Natural killer cell (primary cell): Measurements from ENCODE around the gene UNC93B1. TPM values are rescaled to one million over a fixed set of nuclear protein-coding genes. Genes with fewer than 3 reads are reported as not detected.

Source experiments
- ATAC-seq, 3 donors: fragments of 150-1000 bp in 2 of 3; fragments of 200-7000 bp in 1 of 3; cut with Tn5 transposase; 1 replicate in 1 of 3; 2 replicates in 2 of 3; pipeline ENCODE4 v1.10.0; 2021; ENCODE audit warnings: mild to moderate bottlenecking in 2 of 3, moderate library complexity in 2 of 3
- DNase-seq, 2 donors: peaks; one replicate each; pipeline versions ENCODE4 v3.0.0 to v3.0.0-alpha.2; 2013 to 2021; ENCODE audit warnings: mixed read lengths in 1 of 2
- H3K27ac ChIP-seq: one replicate; pipeline ENCODE4 v1.5.1; 2013; ENCODE audit warnings: mild to moderate bottlenecking, low read length
- H3K27me3 ChIP-seq: one replicate; pipeline ENCODE4 v1.6.1; 2013; ENCODE audit warnings: low read length; ENCODE audit not compliant: control insufficient read depth, insufficient read depth
- H3K36me3 ChIP-seq: one replicate; pipeline ENCODE4 v1.6.1; 2013; ENCODE audit warnings: low read length; ENCODE audit not compliant: control insufficient read depth, insufficient read depth
- H3K4me1 ChIP-seq: one replicate; pipeline ENCODE4 v1.6.1; 2013; ENCODE audit warnings: low read length; ENCODE audit not compliant: control insufficient read depth, insufficient read depth
- H3K4me3 ChIP-seq: one replicate; pipeline ENCODE4 v1.5.1; 2013; ENCODE audit warnings: low read length
- H3K9me3 ChIP-seq: one replicate; pipeline ENCODE4 v1.6.1; 2013; ENCODE audit warnings: low read length; ENCODE audit not compliant: control insufficient read depth, insufficient read depth
- H3K27ac Mint-ChIP-seq, 2 donors: one replicate each; pipeline ENCODE4 v1.8.0; 2022; ENCODE audit warnings: mild to moderate bottlenecking in 2 of 2, mixed read lengths in 2 of 2, moderate library complexity in 1 of 2
- H3K27me3 Mint-ChIP-seq, 2 donors: one replicate each; pipeline ENCODE4 v1.8.0; 2022; ENCODE audit warnings: low read depth in 2 of 2, mixed read lengths in 2 of 2
- H3K36me3 Mint-ChIP-seq: one replicate; pipeline ENCODE4 v1.8.0; 2022; ENCODE audit warnings: mixed read lengths
- H3K4me1 Mint-ChIP-seq, 2 donors: one replicate each; pipeline ENCODE4 v1.8.0; 2022; ENCODE audit warnings: mixed read lengths in 2 of 2
- H3K4me3 Mint-ChIP-seq: one replicate; pipeline ENCODE4 v1.8.0; 2022; ENCODE audit warnings: mild to moderate bottlenecking, moderate library complexity, mixed read lengths
- H3K9me3 Mint-ChIP-seq, 2 donors: one replicate each; pipeline ENCODE4 v1.8.0; 2022; ENCODE audit warnings: mixed read lengths in 2 of 2
- WGBS: methylation state at CpG from one replicate; pipeline ENCODE4 v1.1.7; 2013; ENCODE audit warnings: missing lambda C conversion rate; ENCODE audit not compliant: insufficient coverage; 5-methylcytosine and 5-hydroxymethylcytosine counted together
- intact Hi-C: fragments of 100-400 bp; cut with micrococcal nuclease; formaldehyde crosslinking; loops from one replicate; pipeline ENCODE4 v1.14.2; 2022
- total RNA-seq, 4 donors: library from RNA; stranded (reverse); fragments of 120-200 nt in 1 of 4; gene quantifications; one replicate each; pipeline versions ENCODE4 v1.2.3 to v1.2.4, GENCODE V29; 2013 to 2022
- TF ChIP-seq, protein P1 (sequence below): fragments of 200-600 bp; IDR thresholded peaks from one replicate; pipeline ENCODE4 v1.8.0; 2022; ENCODE audit warnings: antibody characterized with exemption

The UNC93B1 gene
- total RNA-seq, 3 donors from 2014 or later (not counting 1 experiment from before 2014, with no cell fraction given) = 26.6 to 44.3 (median 39.7) TPM

DNA sequence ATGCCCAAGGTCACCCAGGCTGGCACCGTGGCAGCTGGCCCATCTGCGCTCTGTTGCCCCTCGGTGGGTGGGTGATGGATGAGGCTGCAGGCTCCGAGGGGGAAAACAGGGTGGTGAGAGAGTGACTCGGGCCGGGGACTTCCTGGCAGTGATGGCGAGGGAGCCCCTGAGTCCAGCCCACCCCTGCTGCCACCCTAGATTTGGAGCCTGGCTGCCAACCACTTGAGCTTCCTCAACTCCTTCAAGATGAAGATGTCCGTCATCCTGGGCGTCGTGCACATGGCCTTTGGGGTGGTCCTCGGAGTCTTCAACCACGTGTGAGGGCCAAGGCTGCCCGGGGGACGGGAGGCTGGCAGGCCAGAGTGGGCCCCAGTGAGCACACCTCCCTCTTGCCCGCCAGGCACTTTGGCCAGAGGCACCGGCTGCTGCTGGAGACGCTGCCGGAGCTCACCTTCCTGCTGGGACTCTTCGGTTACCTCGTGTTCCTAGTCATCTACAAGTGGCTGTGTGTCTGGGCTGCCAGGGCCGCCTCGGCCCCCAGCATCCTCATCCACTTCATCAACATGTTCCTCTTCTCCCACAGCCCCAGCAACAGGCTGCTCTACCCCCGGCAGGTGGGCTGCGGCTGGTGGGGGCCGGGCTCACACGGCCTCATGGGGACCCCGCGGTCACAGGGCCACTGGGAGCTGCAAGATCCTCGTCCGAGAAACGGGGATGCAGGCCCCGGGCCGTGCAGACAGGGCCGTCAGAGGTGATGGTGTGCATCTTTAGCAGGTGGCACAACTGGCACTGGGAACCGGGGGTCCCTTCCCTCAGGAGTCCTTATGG lies 45.0 kb upstream of the UNC93B1 start:
- Mint-ChIP-seq H3K27ac (no peak overlapping the region), H3K27me3 (no peaks in the 10 kb centered on the region), H3K4me3 (no peak overlapping the region), H3K9me3 (no peaks in the 10 kb centered on the region), H3K36me3 (no peaks in the 10 kb centered on the region), H3K4me1 (peaks cover 0 to 7% of the 10 kb centered on the region in 2 donors)
- Histone ChIP-seq H3K27me3 (no peaks in the 10 kb centered on the region), H3K36me3 (peaks cover 79% of the 10 kb centered on the region), H3K4me1 (no peaks in the 10 kb centered on the region), H3K9me3 (no peaks in the 10 kb centered on the region), H3K4me3 (no peak overlapping the region), H3K27ac (no peak overlapping the region)
- WGBS = 95% methylated on average over 35 of the region's 35 CpGs
- TF ChIP-seq, protein P1, sequence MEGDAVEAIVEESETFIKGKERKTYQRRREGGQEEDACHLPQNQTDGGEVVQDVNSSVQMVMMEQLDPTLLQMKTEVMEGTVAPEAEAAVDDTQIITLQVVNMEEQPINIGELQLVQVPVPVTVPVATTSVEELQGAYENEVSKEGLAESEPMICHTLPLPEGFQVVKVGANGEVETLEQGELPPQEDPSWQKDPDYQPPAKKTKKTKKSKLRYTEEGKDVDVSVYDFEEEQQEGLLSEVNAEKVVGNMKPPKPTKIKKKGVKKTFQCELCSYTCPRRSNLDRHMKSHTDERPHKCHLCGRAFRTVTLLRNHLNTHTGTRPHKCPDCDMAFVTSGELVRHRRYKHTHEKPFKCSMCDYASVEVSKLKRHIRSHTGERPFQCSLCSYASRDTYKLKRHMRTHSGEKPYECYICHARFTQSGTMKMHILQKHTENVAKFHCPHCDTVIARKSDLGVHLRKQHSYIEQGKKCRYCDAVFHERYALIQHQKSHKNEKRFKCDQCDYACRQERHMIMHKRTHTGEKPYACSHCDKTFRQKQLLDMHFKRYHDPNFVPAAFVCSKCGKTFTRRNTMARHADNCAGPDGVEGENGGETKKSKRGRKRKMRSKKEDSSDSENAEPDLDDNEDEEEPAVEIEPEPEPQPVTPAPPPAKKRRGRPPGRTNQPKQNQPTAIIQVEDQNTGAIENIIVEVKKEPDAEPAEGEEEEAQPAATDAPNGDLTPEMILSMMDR = no peak
- DNase-seq = no peak
- intact Hi-C loops = no loop called here
- no peak for ATAC-seq

DNA sequence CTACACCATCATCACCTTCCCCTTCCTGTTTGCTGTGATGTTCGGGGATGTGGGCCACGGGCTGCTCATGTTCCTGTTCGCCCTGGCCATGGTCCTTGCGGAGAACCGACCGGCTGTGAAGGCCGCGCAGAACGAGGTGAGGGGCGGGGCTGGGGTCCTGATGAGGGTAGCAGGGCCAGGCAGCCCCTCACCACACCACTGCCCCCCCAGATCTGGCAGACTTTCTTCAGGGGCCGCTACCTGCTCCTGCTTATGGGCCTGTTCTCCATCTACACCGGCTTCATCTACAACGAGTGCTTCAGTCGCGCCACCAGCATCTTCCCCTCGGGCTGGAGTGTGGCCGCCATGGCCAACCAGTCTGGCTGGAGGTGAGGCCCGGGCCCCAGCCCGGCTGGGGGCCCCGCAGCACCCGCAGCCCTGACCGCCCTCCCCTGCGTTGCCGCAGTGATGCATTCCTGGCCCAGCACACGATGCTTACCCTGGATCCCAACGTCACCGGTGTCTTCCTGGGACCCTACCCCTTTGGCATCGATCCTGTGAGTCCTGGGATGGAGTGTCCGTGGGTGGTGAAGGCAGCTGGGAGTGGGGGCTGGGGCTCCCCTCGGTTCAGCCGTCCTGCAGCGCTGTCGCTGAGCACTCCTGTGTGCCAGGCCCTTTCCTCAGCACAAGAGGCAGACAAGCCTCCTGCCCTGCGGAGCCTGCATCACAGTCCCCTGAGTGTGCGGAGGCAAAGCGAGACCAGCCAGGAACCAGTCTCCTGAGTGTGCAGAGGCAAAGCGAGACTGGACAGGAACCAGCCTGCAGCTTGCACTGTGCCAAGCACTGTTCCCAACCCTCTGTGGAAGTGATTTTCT lies 43.8 kb upstream of the UNC93B1 start:
- no peaks in the 10 kb centered on the region for H3K36me3 Mint-ChIP-seq
- ATAC-seq = no peak
- Histone ChIP-seq H3K4me3 (no peak overlapping the region), H3K27me3 (no peaks in the 10 kb centered on the region), H3K27ac (no peak overlapping the region), H3K9me3 (no peaks in the 10 kb centered on the region), H3K36me3 (peaks cover 85% of the 10 kb centered on the region), H3K4me1 (no peaks in the 10 kb centered on the region)
- DNase-seq = no peak
- no peak overlapping the region for H3K4me3 Mint-ChIP-seq
- peaks cover 0 to 7% of the 10 kb centered on the region in 2 donors for H3K4me1 Mint-ChIP-seq
- WGBS = 93% methylated on average over 37 of the region's 37 CpGs
- peak overlapping the region in 1 of 2 donors; percentile 38 for H3K27ac Mint-ChIP-seq
- no peaks in the 10 kb centered on the region for H3K9me3 Mint-ChIP-seq
- H3K27me3 Mint-ChIP-seq = no peaks in the 10 kb centered on the region
- TF ChIP-seq, protein P1 = no peak
- intact Hi-C loops = no loop called here

DNA sequence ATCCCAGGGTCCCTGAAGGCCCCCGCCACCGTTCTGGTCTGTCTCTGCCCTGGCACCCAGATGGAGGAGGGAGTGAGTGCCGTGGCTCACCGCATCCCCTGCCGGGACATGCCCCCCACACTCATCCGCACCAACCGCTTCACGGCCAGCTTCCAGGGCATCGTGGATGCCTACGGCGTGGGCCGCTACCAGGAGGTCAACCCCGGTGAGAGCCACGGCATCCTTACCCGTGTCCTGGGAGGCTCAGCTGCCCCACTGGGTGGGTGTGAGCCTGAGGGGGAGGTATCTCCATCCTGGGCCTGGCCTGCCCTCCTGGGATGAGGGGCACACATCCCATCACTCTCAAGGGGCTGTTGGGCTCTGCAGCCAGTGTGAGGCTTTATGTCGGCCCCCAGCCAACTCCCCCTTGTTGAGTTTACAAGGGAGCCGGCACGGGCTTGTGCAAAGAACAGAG lies 41.0 kb upstream of the UNC93B1 start:
- Histone ChIP-seq H3K27me3 (no peaks in the 10 kb centered on the region), H3K9me3 (no peaks in the 10 kb centered on the region), H3K36me3 (peaks cover 69% of the 10 kb centered on the region), H3K4me3 (no peak overlapping the region), H3K4me1 (peaks cover 24% of the 10 kb centered on the region), H3K27ac (no peak overlapping the region)
- Mint-ChIP-seq H3K27ac (no peak overlapping the region), H3K27me3 (no peaks in the 10 kb centered on the region), H3K36me3 (no peaks in the 10 kb centered on the region), H3K9me3 (no peaks in the 10 kb centered on the region), H3K4me1 (peaks cover 9 to 16% of the 10 kb centered on the region in 2 donors), H3K4me3 (no peak overlapping the region)
- intact Hi-C loops = no loop called here
- WGBS = 96% methylated on average over 18 of the region's 18 CpGs
- ATAC-seq (no peak), DNase-seq (no peak)
- TF ChIP-seq, protein P1 = no peak
